Hematopoietic multipotent progenitor cell (in vitro differentiated cells): ENCODE data around the gene SLC29A2. TPM values are rescaled to one million over a fixed set of nuclear protein-coding genes. Genes with fewer than 3 reads are reported as not detected.
"Not testable (repeated sequence)": the region's sequence is repeated elsewhere in the genome, so short reads cannot be mapped to it uniquely, and the experiment has no call there.

Source experiments
- DNase-seq, 3 donors: peaks; one replicate each; pipeline ENCODE4 v3.0.0-alpha.2; 2011 to 2015; ENCODE audit warnings: low read depth in 2 of 3, low spot score in 2 of 3
- small RNA-seq: library from RNA; depleted of rRNA; stranded (forward); fragments of <200 nt; gene quantifications from one replicate; pipeline ENCODE3, GENCODE V24; 2012
- total RNA-seq: library from RNA; depleted of rRNA; stranded (reverse); fragments of >200 nt; gene quantifications from one replicate; pipeline ENCODE4 v1.2.3, GENCODE V29; 2012

SLC29A2 gene
- total RNA-seq, 1 donor: 6.5 TPM

DNA sequence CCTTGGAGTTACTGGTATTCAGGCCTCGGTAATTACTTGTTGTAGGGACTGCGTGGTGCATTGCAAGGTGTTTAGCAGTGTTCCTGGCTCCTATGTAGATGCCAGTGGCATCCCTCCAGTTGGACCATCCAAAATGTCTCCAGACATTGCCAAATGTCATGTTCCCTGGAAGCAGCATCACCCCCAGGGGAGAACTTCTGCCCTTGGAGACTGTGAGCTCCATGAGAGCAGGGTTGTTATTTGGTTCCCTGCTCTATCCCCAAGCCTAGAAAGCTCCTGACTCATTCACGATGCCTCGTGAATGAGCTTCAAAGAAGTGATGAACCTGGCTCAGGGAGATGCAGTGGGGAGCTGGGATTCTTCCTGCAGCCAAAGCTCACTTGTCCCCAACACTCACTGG is 50.0 kb downstream of the SLC29A2 start:
- no peak for DNase-seq

DNA sequence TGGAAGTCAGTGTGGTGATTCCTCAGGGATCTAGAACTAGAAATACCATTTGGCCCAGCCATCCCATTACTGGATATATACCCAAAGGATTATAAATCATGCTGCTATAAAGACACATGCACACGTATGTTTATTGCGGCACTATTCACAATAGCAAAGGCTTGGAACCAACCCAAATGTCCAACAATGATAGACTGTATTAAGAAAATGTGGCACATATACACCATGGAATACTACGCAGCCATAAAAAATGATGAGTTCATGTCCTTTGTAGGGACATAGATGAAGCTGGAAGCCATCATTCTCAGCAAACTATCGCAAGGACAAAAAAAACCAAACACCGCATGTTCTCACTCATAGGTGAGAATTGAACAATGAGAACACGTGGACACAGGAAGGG is 50.8 kb downstream of the SLC29A2 start:
- DNase-seq: not testable (repeated sequence)

DNA sequence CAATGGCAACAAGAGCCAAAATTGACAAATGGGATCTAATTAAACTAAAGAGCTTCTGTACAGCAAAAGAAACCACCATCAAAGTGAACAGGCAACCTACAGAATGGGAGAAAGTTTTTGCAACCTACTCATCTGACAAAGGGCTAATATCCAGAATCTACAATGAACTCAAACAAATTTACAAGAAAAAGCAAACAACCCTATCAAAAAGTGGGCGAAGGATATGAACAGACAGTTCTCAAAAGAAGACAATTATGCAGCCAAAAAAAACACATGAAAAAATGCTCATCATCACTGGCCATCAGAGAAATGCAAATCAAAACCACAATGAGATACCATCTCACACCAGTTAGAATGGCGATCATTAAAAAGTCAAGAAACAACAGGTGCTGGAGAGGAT is 51.3 kb downstream of the SLC29A2 start:
- DNase-seq: not testable (repeated sequence)

DNA sequence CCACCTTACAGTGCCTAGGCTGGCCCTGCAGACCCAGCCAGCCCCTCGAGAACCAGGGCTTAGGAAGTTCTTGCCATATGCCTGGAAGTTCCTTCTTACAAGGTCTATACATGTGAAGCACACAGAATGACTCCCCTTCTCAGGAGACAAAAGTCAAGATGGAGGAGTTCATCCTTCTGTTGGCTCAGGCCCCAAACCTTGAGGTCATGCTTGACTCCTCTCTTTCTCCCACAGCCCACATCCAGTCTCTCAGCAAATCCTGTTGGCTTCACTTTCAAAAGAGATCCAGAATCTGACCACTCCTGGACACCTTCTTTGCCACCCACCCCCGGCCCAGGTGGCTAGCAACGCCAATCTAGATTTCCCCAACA is 53.0 kb downstream of the SLC29A2 start:
- no peak for DNase-seq

DNA sequence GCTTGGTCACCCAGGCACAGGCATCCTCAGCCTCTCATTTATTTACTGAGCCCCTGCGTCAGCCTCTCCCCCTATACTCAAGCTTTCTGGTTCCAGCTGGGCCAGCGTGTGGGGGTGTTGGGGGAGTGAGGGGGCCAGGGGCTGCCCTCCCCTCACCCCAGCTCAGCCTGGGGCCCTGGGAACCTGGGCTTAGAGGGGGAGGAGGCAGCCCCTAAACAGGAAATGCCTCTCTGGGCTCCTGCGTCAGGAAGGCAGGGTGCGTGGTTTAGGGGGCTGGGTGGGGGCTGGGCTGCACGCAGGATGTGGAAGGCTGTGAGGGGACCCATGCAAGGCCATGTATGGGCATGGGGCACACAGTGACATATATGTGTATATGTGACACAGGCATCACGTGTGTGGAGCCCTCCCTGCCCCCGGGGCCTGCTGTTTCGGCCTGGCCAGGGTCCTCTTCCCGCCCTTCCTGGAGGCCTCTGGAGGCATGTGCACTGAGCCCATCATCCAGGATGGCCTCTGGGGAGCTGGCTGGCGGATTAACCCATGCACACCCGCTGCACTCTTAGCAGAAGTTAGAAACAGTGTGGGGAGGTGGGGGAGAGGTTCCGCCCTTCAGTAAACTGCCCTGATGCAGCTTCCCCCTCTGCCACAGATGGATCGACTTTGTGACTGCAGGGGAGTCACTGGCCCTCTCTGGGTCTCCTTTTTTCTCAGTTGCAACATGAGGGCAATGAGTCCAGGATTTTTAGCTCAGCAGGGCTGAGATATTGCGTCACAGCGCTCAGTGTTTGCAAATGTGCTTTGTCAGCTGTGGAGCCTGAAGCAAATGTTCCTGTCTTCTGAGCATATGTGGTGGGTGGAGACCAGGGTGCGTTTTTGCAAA is 53.6 kb downstream of the SLC29A2 start:
- DNase-seq: peak in 2 of 3 donors; percentile 51 to 71

DNA sequence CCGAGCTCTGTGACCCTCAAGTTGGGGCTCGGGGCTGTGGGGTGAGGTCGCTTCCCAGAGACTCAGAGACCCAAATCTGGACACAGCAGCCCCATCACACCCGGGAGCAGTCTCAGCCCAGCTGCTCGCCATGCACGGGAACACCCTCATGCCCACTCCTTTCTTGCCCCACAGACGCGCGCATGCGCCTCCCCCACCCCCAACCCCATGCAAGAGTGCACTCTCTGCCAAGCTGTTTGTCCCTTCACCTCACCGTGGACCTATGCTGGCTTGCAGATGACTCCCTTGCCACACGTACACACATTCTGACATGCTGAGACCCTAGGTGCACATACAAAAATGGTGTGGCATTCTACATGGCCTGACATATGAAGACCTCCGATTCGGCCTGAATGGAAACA is 54.2 kb downstream of the SLC29A2 start:
- DNase-seq: peak in 2 of 3 donors; percentile 43 to 45

DNA sequence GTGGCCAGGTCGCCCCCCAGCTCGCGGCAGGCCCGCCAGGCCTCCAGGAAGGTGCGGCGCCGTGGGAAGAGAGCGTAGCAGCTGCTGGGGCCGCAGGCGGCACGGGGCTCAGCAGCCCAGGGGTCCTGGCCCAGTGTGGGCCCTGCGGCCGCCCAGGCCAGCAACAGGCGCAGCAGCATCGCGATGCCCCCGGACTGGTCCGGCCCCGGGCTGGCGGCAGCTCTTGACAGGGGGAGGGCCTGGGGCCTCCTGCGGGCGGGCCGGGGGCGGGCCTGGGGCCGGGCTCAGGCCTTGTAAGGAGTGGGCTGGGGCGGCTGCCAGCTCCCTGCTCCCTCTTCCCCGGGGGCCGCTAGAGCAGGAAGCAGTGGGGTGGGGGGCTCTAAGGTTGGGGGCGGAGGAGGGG is 54.7 kb downstream of the SLC29A2 start, which contains the start of gene CD248:
Gene CD248, minus strand, starts transcription at position 196 of the 403 bp plus-strand sequence. Its CDS starts 17 bp downstream, at position 179.
- DNase-seq: no peak

DNA sequence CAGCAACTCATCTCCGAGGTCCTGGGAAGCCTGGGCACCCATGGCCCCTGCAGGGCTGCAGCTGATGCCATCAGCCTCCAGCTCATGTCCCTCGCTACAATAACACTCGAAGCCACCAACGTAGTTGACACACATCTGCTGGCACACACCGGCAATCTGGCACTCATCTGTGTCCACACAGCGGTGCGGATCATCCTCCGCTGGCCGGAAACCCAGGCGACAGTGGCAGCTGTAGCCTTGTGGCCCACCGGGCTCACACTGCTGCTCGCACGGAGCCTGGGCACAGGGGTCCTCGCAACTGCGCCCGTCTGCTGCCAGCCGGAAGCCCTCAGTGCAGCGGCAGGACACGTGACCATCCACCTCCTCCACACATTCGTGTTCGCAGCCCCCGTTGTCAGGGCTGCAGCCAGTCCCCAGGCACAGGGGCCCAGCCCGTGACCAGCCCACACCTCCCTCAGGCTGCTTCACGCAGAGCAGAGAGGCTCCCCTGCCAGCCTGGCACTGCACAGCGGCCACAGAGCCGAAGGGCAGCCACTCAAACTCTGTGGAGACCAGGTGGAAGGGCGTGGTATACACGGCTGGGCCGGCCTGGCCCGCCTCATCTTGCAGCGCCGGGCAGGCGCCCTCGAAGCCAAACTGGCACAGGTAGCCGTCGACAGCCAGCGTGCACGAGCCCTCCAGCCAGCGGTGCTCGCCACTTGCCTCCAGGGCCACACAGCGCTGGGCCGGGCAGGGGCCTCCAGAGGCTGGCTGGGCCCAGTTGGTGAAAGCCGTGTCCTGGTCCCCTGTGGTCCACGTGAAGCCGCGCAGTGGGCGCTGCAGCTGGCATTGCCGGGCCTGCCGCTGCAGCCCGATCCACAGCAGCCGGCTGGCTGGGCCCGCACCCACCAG is 55.4 kb downstream of the SLC29A2 start:
- no peak for DNase-seq

DNA sequence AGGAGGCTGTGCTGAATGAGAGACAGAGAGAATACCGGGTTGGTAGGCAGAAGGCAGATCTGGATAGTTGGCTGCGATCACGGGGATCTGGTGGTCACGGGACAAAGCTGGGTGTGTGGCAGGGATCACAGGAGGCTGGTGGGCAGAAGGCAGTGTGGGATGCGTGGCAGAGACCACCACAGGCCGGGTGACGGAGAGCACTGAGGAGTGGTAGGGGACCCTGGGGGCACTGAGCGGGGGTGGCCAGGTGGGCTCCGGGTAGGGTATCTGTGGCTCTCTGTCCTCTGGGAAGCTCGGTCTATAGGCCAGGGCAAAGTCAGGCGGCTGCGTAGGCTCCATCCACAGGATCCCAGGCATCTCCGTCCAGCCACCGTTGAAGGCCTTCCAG is 56.1 kb downstream of the SLC29A2 start:
- no peak for DNase-seq

DNA sequence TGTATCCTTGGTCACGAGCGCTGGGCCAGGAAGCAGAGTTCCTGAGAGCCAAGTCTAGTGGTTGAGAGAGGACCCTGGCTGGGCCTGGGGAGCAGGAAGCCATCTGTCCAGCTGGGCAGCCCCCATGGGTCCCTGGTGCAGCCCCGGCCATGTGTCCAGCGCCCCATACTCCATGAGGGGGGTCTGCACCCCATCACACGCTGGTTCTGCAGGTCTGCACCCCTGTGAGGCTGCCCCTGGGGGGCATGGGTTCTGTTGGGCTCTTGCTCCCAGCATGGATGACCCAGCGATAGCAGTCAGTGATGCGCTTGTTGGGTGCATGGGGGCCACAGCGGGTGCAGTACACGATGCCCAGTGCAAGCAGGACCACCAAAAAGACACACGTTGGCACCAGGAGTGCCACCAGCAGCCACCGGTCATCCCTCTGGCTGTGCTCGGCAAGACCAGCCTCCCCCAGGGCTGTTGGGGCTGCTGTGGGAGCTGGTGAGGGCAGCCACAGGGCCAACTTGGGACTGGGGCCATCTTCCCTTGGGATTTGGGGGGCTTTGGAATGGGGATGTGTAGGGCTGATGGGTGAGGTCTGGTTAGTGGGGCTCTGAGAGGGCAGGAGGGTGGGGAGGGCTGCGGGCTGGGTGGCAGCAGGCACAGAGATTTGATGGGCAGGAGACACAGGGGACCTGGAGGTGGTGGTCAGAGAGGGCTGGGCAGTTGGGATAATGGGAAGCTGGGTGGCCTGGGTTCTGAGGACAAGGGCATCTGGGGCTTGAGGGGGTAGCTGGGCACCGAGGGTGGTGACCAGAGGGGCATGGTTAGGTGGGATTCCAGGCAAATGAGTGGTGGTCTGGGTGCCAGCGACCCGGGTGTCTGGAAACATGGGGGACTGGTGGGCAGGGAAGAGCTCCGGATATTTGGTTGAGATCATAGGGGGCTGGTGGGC is 56.7 kb downstream of the SLC29A2 start:
- DNase-seq: no peak

DNA sequence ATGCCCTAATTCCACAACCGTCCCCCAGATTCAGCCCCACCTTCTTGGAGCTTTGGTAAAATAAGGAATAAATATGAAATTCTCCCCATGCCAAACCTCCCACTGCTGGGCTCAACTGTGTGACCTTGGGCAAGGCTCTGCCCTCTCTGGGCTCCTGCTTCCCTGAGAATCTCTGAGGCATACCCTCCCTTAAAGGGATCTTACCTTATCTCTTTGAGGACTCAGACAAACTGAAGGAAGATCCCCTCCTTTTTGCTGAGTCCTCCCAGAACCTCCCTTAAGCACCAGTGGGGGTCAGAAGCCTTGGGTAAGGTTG is 57.4 kb downstream of the SLC29A2 start:
- no peak for DNase-seq

DNA sequence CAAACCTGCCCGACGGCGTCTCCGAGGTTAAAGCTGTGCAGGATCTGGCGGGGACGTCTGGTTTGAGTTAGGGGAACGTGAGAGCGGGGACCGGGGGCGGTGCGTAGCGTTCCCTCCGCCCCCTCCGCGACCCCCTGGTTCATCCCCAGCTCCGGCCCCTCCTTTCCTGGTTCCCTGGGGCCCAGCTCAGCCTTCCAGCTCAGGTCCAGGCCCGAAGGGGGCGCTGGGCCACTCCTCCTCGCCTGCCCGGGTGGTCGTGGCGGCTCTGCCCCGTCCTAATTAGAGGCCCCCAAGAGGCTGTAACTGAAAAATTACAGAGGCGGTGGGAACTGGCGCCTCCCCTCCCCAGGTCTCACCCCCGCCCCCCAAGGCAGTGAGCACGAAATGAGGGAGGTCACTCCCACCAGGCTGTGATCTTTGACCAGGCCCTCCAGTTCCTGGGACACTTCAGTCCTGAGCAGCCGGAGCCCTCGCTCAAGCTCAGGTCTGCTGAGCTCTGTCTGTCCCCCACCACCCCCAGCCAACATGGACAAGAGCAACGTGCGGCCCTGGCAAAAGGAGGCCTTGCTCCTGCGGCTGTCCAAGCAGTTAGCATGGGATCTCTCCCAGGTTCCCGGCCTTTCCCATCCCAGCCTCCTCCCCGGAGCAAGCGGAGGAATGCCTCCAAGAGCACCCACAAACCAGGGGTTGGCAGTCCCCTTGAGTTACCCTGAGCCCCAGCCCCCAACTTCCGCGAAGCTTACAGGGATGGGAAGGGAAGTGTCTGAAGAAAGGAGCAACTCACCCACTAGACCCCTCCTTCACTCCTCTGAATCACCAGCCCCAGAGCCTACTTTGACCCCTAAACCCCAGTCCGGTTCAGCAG is 58.0 kb downstream of the SLC29A2 start:
- DNase-seq: no peak

DNA sequence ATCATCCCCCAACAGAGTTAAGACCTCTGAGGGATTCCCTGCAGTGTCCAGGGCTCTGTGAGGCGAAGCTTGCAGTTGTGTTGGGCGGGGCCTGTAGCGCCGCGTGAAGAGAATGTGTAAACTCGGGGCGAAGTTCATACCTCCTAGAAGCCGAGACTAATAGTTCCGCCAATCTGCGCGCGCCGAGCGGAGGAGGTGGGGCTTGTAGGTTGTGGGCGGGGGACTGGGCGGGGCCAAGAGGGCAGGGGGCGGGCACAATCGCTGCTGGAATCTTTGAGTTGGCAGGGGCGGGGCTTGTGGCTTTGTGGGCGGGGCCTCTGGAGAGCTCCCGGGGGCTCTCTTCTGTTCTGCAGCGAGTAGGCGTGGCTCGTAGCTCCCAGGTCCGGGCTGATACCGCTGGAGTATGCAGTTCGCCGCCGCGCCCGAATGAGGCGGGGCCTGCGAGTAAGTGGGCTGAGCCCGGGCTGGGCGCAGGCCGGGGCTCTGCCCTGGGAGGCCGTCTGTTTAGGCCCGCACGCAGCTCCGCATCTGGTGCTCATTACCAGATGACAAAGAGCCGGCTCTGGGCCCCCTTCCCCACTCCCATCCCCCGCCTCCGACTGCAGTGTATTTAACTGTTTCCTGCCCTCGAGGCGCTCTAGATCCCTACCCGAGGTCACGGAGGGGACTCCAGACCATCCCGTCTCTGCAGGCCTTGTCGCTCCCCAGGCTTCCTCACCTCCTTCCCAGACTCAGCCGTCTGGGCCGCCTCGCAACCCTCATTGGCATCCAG is 58.8 kb downstream of the SLC29A2 start:
- peak; percentile 92 to 98 (median 97) for DNase-seq

Small RNAs within 50 kb of the gene (small RNA-seq; reads per million reads assigned to genes)
- gene RF00017 (not detected), gene RNU1-84P (0.88 reads per million, percentile 25 among the genes with 10 or more reads in this experiment)

Other genes with a start within 250 kb of the SLC29A2 start
- 11.8 TPM for gene KLC2, start 114.1 kb downstream of the SLC29A2 start, total RNA-seq
- gene RAB1B, start 103.1 kb downstream of the SLC29A2 start, total RNA-seq: 103 TPM
- 2.7 TPM for gene CNIH2, start 93.6 kb downstream of the SLC29A2 start, total RNA-seq
- gene YIF1A, start 82.6 kb downstream of the SLC29A2 start, total RNA-seq: 75.7 TPM
- gene TMEM151A, start 79.9 kb downstream of the SLC29A2 start, total RNA-seq: 0.27 TPM
- gene CD248, start 54.7 kb downstream of the SLC29A2 start, total RNA-seq: 1.1 TPM
- gene RIN1, start 35.3 kb downstream of the SLC29A2 start, total RNA-seq: 3.0 TPM
- gene BRMS1, start 26.7 kb downstream of the SLC29A2 start, total RNA-seq: 42.0 TPM
- 12.7 TPM for gene B4GAT1, start 24.1 kb downstream of the SLC29A2 start, total RNA-seq
- not detected for gene NPAS4, start 49.3 kb upstream of the SLC29A2 start, total RNA-seq
- 24.8 TPM for gene MRPL11, start 67.1 kb upstream of the SLC29A2 start, total RNA-seq
- gene PELI3, start 95.1 kb upstream of the SLC29A2 start, total RNA-seq: 8.1 TPM
- gene DPP3, start 108.7 kb upstream of the SLC29A2 start, total RNA-seq: 44.2 TPM
- gene BBS1, start 138.9 kb upstream of the SLC29A2 start, total RNA-seq: 50.1 TPM
- 32.0 TPM for gene ZDHHC24, start 174.3 kb upstream of the SLC29A2 start, total RNA-seq
- not detected for gene ACTN3, start 175.1 kb upstream of the SLC29A2 start, total RNA-seq
- 65.2 TPM for gene CTSF, start 196.8 kb upstream of the SLC29A2 start, total RNA-seq
- gene CCDC87, start 221.3 kb upstream of the SLC29A2 start, total RNA-seq: 0.27 TPM
- 103 TPM for gene CCS, start 221.4 kb upstream of the SLC29A2 start, total RNA-seq
- gene RBM14, start 244.9 kb upstream of the SLC29A2 start, total RNA-seq: 102 TPM